Stimulated activated CD8-positive, alpha-beta memory T cell treated with anti-CD3 and anti-CD28 coated beads, Interleukin-4, amount 100 ng/mL, for 4 hours (primary cell): ENCODE measurements around the gene MOCS1.

ENCODE experiments used
- DNase-seq, 2 donors: peaks; one replicate each; pipeline ENCODE4 v3.0.0-alpha.2; 2020; ENCODE audit warnings: low read depth in 2 of 2, low spot score in 1 of 2

Gene MOCS1

DNA sequence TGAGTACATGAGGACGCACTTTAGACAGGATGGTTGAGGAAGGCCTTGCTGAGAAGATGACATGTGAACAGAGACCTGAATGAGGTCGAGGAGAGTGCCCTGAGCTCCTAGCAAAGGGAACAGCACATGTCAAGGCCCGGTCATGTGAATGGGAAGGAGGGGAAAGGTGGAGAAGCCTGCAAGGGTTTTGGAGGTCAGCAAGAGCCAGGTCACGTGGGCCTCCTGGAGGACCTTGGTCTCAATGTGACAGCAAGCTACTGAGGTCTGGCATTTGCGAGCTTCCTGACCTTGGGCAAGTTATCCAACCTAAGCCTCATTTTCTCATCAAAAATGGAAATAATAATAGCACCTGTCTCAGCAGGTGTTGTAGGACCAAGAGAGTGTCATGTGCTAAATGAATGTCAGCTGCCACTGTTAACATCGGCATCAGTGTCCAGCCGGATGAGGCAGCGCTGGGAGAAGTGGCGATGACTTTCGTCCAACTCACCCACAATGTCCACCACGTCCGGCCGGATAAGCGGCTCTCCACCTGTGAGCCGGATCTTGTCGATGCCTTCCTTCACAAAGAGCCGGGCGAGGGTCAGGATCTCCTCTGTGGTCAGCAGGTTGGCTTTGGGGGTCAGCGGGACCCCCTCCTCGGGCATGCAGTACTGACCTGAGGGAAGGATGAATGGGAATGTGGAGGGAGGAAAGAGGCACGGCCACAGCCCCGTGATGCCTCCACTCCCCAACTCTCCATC is 8.9 kb downstream of the MOCS1 start:
- no peak for DNase-seq

DNA sequence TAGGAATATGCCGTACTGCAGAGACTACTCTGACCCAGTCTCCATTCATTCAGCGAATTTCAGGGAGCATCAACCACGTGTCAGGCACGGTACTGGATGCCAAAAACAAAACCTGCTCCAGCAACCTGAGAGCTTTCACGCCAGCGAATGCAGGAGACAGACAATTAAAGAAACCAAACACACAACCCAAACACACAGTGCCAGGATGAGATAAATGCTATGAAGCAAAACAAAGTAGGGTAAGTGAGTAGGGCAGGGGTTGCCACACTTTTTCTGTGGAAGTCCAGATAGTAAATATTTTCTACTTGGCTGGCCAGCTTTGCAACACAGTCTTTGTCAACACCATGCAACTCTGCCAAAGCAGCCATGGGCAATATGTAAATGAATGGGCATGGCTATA is 10.0 kb downstream of the MOCS1 start:
- DNase-seq: no peak

DNA sequence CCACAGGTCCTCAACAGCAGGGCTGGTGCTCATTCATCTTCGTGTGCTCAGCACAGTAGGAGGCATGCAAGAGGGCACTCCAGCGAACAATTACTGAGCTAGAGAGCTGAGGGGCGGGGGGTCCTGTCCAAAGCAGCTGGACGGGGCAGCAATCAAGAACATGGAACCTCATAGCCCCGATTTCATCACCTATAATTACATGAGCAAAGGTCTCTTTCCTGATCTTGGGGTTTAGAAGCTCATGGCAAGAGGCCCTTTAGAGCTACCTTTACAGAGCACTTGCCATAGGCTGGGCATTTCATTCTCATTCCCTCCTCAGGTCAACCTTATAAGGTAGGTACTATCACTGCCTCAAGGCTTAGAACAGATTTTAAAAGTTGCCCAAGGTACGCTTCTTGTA is 10.4 kb downstream of the MOCS1 start:
- DNase-seq: no peak

DNA sequence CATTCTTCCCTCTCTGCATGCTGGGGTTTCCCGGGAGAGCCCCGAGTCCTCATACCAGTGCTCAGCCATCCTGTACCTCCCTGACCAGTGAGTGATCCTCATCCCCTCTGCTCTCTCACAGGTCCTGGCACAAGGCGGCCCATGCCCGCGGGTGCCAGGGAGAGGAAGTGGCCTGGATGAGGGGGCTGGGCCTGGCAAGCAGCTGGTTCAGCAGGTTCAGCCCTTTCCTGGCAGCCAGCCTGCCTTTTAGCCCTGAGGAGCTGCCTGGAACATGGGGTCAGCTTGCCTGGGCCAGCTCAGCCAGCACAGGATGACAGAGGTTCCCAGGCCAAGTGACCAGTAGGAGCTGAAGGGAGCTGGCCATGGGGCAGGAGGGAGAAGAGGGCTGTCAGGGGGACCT is 10.9 kb downstream of the MOCS1 start:
- DNase-seq: no peak

DNA sequence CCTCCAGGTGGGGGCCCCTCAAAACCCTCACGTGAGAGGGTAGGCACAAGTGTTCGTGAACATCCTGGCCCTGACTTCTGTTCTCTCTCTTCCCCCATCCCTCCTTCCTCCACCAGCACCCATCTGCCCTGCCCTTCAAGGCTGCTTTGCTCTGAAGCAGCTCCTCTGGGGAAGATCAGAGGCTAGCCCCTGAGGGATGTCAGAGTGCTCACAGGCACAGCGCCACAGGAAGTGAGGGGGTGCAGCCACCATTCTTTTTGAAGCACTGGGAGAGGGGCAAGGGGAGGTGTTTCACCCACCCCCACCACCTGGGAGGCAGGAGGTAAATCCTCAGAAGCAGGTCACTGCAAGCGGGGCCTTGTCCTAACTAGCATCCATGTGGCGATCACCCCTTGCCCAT is 11.4 kb downstream of the MOCS1 start:
- DNase-seq: no peak

DNA sequence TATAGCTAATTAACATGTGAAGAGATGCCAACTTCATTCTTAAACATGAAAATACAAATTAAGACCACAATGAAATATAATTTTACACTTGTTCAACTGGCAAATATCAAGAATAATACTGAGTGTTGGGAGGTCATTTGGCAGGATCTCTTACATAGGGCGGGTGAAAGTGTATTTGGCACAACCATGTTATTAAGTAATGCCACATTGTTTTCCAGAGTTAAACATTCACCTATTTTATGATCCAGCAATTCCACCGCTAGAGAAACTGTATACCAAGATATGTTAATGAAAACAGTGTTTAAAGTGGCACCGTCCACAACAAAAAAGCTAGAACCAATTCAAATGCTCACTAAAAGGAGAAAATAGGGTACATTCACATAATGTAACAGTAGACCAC is 14.1 kb downstream of the MOCS1 start:
- no peak for DNase-seq

DNA sequence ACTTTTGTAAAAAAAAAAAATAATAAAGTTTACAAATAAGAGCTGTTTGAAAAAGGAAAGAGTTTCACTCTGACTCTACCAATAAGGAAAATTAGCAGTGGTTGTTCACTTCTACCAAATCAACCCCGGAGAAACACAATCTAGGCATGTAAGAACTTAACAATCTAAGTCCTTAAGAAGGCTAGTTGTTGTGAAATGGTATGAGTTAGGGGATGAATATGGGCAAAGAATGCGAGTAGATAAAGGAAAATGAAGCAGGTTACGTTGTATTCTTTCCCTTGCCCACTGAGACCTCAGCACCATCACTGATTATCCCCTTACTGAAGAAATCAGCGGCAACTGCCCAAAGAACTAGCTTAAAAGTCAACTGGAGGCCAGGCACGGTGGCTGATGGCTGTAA is 15.4 kb downstream of the MOCS1 start:
- no peak for DNase-seq

DNA sequence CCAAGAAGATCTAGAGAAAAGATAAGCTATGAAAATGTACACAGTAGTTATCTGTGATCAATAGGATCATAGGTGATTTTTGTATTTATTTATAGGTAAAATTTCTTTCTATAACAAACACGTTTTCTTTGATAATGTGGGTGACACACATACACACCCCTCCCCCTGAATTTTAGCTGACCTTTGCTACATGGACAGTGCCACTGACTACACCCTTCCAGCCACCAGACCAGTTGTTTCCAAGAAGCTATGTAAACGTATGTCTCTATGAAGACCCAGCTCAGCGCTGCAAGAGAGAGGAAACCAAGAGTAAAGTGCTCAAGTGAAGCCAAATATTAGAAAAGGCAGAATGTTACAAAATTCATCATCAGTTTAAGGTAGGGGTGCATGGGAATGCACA is 16.3 kb downstream of the MOCS1 start:
- no peak for DNase-seq

DNA sequence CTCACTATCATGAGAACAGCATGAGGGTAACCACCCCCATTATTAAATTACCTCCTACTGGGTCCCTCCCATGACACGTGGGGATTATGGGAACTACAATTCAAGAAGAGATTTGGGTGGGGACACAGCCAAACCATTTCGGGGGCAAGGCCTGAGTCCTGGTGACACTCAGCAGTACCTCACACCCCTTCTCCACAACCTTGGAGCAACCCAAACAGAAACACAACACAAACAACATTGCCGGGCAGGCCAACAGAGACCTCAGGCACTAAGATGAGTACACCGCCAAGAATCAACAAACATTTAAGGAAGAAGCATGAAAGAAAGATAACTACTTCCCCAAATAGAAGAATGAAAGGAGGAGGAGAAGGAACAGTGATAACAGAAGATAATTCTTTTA is 16.9 kb downstream of the MOCS1 start:
- no peak for DNase-seq

DNA sequence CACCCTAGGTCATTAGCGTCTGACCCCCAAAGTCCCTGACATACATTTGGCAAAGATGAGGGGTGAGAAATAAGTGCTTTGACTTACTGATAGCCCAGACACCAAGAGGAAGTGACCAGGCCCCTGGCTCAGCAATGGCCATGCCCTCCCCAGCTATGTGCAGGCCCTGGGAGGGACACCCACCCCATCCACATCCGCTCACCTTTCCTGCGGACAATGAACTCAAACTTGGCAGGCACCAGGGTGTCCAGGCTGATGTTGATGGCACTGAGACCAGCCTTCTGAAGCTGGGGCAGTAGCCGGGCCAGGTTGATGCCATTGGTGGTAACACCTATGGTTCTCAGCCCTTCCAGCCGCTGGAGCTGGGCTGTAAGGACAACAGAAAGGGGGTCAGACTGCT is 18.4 kb downstream of the MOCS1 start:
- DNase-seq: no peak

DNA sequence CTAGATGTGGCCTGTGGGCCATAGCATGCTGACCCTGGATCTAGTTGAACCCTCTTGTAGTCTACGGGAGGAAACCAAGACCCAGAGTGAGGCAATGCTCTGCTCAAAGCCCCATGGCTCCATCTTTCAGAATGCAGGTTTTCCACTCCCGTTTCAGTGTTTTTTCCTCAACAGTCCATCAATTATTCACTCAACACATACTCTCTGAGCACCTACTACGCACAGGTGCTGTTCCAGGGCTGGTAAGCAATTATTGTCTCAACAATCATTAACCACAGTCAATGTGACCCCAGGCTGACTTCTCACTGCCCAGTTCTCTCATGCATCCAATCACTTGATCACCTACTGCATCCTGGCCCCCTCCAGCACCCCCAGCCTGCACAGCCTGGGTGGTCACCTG is 20.0 kb downstream of the MOCS1 start:
- DNase-seq: no peak

DNA sequence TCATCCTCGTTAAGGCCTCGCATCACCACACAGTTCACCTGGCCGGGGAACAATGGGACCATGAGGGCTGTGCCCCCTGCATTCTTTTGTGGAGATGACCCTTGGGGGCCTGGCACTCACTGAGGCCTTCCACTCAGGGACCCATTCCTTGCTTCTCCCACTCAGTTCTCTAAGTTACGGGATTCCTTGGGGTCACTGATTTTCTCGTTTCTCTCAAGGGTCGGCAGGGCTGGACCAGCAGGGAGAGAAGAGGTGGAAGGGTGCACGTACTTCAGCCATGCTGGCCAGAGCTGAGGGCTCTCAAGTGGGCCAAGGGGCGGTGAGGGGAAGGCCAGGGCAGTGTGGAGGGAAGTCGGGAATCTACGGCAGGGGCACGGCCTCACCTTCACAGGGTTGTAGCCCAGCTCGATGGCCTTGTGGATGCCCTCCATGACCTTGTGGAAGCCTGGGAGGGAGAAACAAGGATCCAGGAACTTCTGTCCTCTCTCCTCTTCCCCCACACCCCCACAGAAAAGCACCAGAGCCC is 20.8 kb downstream of the MOCS1 start:
- DNase-seq: no peak

DNA sequence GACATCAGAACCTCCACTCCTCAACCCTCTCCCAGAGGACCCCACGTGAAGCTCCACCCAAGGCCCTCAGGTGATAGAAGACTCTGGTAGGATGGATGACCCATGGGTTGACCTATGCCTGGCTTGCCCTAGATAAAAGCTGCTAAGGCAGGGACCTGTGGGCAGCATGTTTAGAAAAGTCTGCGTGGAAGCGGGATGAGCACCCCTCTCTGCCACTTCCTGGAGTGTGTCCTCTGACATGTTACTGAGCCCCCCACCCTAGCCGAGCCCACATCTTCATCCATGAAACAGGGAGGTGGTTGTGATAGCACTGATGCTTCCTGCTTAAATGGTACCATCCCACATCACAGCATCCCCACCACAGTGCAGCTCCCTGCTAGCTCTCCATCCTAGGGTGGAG is 21.8 kb downstream of the MOCS1 start:
- DNase-seq: no peak

DNA sequence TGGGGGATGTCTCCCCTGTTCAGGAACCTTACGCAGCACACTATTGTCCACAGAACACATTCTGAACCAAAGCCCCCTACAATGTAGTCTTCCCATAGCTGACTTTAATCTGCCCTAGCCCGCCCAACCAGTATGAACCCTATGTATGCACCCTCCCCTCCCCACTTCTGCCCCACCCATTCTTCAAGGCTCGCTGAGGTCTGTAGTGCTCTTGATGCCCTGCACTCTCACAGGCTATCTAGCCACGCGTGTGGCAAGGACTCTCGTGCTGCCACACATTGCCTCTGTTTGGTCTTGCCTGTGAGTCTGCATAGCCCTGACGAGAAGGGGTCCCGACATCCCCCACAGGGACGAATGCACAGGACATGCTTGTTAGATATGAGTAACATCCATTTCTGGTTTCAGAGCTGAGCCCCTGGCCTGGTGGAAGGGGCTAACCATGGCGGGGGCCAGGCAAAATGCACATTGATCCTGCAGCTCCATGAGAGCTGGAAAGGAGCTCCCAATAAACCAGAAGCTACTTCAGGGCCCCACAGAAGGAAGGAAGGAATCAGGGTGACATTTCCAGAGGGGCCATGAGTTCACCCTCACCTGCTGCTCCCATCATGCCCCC is 22.6 kb downstream of the MOCS1 start:
- DNase-seq: no peak

DNA sequence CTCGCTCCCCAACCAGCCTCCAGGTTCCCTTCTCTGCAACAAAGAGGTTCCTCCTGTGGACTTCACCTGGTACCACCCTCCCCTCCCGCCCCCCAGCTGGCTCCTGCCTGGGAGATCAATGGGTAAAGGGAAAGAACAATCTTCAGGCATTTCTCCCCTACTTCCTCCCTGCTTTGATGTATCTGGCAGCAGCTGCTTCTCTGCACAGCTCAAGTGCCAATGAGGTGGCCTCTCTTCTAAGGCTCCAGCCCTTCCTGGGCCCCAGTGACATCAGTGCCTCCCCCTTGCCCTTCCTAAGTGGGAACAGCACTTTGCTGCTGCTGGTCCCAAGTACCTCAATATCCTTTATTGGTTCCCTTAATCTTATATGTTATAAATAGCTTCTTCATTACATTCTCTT is 23.5 kb downstream of the MOCS1 start:
- no peak for DNase-seq

DNA sequence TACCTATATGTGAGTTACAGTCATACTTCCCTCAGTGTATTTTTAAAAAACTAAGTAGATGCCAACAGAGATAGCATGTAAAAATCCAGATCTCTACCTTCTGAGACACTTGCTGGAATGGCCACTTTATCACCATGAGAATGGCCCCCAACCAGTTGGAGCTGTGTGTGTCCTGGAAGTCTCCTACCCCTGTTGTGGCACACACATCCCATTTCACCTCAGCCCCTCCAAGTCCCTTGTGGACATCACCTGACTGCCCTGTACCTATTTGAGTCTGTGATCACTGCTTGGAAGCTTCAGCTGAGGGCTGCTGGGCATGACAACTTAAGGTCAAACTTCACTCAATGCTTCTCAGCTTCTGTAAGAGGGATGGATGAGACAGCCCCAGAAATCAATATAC is 24.1 kb downstream of the MOCS1 start:
- DNase-seq: no peak

DNA sequence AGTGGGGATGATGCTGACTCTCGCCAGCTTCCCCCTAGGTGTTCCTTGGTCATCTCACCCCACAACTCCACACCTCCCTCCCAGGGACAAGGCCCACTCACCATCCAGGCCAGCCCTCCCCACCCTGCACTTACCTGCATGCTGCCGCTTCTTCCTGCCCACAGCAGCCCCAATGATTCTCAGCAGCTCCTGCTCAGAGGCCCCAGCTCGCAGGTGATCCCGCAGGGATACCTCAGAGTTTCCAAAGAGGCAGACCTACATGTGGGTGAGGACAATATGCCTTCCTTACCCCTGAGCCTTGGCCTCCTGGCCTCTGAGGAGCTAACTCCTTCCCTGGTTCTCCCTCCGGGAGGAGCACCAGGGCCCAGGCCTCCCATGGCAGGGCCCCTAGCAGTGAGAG is 24.6 kb downstream of the MOCS1 start:
- DNase-seq: no peak

DNA sequence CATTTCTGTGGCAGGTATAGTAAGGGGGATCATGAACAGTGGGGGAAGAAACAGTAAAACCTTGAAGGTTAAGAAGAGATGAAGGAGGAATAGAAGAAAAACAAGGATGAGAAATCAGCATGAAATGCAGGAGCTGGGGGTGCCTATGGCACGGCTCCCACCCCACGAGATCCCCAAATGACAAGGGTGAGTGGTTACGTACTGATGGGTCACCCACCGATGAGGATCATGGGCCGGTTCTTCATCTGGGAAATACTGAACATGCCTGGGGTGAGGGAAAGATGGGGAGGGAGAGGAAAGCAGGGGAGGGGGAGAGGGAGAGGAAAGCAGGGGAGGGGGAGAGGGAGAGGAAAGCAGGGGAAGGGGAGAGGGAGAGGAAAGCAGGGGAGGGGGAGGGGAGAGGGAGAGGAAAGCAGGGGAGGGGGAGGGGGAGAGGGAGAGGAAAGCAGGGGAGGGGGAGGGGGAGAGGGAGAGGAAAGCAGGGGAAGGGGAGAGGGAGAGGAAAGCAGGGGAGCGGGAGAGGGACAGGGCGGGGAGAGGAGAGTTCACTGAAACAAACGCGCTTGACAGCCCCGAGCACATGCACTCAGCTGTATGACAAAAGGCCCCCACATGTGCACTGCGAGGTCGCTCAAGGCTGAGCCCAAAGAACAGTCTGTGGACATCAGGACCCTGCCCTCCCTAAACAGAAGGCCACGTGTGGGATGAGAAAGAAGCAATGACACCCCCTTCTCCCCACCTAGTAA is 25.3 kb downstream of the MOCS1 start:
- no peak for DNase-seq

DNA sequence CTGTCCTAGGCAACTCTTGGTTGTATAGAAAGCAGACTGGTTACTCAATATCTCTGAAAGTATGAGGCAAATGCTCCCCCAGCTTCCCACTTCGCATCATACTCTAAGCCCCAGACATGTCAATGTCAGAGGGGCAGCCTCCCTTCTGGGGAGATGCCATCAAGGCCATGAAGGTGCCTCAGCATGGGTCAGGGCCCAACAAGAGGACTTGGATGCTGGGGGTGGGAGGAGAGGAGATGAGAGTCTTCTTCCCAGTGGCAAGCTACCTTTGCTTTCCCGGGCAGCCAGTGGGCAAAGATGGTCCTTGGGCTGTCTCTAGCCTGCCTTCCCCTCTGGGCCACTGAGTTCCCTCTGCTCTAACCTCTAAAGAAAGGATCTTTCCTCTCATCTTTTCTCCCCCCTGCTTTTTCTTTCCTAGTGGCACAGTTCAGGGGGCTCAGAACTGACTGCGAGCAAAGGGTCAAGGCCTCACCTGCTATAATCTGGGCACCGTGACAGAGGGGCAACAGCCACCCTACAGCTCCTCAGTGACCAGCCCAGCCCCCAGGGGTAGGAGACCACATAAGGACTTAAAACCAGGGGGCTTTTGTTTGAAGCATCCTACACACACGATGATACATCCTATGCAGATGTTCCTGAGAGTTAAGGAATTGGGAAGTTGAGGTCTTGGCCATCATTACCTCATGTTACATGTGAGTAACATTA is 26.2 kb downstream of the MOCS1 start:
- no peak for DNase-seq

DNA sequence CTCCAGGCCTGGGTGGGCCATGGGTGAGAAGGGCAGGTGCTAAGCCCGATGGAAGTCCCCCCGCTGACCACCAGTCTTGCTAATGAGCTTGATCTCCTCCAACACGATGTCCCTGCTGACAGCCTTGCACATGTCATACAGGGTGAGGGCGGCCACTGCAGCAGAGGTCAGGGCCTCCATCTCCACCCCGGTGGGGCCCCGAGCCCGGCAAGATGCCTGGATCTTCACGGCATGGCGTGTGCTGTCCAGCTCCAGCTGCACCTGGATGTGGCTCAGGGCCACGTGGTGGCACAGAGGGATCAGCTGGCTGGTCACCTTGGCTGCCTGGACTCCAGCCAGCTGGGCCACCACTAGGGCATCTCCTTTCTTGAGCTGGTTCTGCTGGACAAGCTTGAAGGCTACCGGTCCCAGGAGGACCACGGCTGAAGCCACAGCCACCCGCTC is 27.9 kb downstream of the MOCS1 start:
- no peak for DNase-seq

DNA sequence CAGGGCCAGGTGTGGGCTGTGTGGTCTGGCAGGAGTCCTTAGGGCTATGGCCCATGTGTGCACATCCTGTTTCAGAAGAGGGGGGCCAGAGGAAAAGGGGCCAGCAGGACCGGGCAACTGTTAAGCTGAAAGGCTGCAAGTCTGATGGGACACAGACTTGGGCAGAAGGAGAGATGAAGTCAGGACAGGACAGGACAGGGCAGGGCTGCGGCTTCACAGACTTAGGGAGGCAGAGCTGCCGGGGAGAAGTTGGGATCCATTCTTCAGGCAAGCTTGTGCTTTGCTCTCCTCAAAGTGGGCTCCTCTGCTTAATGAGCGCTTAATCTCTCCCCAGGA is 28.7 kb downstream of the MOCS1 start:
- DNase-seq: no peak
